Keratinocyte (primary cell): ENCODE data around the gene SRCIN1. TPM values are rescaled to one million over a fixed set of nuclear protein-coding genes. Genes with fewer than 3 reads are reported as not detected.
"Not testable (repeated sequence)": the region's sequence is repeated elsewhere in the genome, so short reads cannot be mapped to it uniquely, and the experiment has no call there.

Experiments
- DNase-seq: peaks from one replicate; pipeline ENCODE4 v3.0.0-alpha.2; 2011; ENCODE audit warnings: low read depth, missing footprints, low spot score
- FAIRE-seq: peaks from 2 replicates; lab custom pipeline; 2011; peaks lifted over from hg19 to GRCh38; lab: Jason Lieb, UNC
- H2AFZ ChIP-seq: 2 replicates; pipeline ENCODE4 v1.6.0; 2012; ENCODE audit warnings: low read length, control low read depth, inconsistent platforms; ENCODE audit not compliant: control insufficient read depth
- H3K27ac ChIP-seq: 2 replicates; pipeline ENCODE4 v1.5.1; 2011; ENCODE audit warnings: low read length; ENCODE audit not compliant: control insufficient read depth, insufficient read depth
- H3K27me3 ChIP-seq: 3 replicates; pipeline ENCODE4 v1.6.0; 2011; ENCODE audit warnings: low read length; ENCODE audit not compliant: control insufficient read depth, insufficient read depth; ENCODE audit errors: extremely low read depth
- H3K36me3 ChIP-seq, 2 experiments: 2 replicates in 1 of 2; 3 replicates in 1 of 2; pipeline ENCODE4 v1.5.1; 2011; ENCODE audit warnings: low read length in 2 of 2, mild to moderate bottlenecking in 1 of 2; ENCODE audit not compliant: control insufficient read depth in 2 of 2, insufficient read depth in 2 of 2; ENCODE audit errors: extremely low read depth in 1 of 2
- H3K4me1 ChIP-seq: 3 replicates; pipeline ENCODE4 v1.5.1; 2011; ENCODE audit warnings: low read length; ENCODE audit not compliant: control insufficient read depth, insufficient read depth; ENCODE audit errors: extremely low read depth
- H3K4me2 ChIP-seq: 3 replicates; pipeline ENCODE4 v1.6.0; 2011; ENCODE audit warnings: low read depth, low read length; ENCODE audit not compliant: control insufficient read depth, insufficient read depth; ENCODE audit errors: extremely low read depth
- H3K4me3 ChIP-seq, 3 experiments: fragments of 200-600 bp in 1 of 3; sonication (generic) in 1 of 3; 2 replicates in 2 of 3; 3 replicates in 1 of 3; pipeline ENCODE4 v1.5.1; 2011 to 2016; ENCODE audit warnings: low read length in 3 of 3, mild to moderate bottlenecking in 3 of 3, control low read depth in 2 of 3, inconsistent platforms in 1 of 3, low read depth in 1 of 3, mixed read lengths in 1 of 3, mixed run types in 1 of 3, moderate library complexity in 1 of 3; ENCODE audit not compliant: control insufficient read depth in 2 of 3, insufficient read depth in 2 of 3; ENCODE audit errors: extremely low read depth in 1 of 3
- H3K79me2 ChIP-seq: 2 replicates; pipeline ENCODE4 v1.6.0; 2012; ENCODE audit warnings: low read length; ENCODE audit not compliant: control insufficient read depth, insufficient read depth
- H3K9ac ChIP-seq: 3 replicates; pipeline ENCODE4 v1.6.0; 2011; ENCODE audit warnings: low read length; ENCODE audit not compliant: control insufficient read depth, insufficient read depth; ENCODE audit errors: extremely low read depth
- H3K9me1 ChIP-seq: 3 replicates; pipeline ENCODE4 v1.6.0; 2011; ENCODE audit warnings: low read length; ENCODE audit not compliant: control insufficient read depth, insufficient read depth; ENCODE audit errors: extremely low read depth
- H3K9me3 ChIP-seq: 2 replicates; pipeline ENCODE4 v1.5.1; 2012; ENCODE audit warnings: low read depth, low read length; ENCODE audit not compliant: control insufficient read depth
- H4K20me1 ChIP-seq: 3 replicates; pipeline ENCODE4 v1.6.0; 2011; ENCODE audit warnings: low read length; ENCODE audit not compliant: control insufficient read depth, insufficient read depth; ENCODE audit errors: extremely low read depth
- CTCF ChIP-seq, 3 experiments: IDR thresholded peaks in 1 of 3; conservative IDR thresholded peaks in 1 of 3; optimal IDR thresholded peaks in 1 of 3; 2 replicates in 2 of 3; 3 replicates in 1 of 3; pipeline versions ENCODE3 to v1.5.1; 2011; ENCODE audit warnings: low read length in 3 of 3, mild to moderate bottlenecking in 3 of 3, moderate library complexity in 2 of 3, control low read depth in 1 of 3, inconsistent platforms in 1 of 3; ENCODE audit not compliant: insufficient read depth in 2 of 3; ENCODE audit errors: extremely low read depth in 1 of 3
- EZH2 ChIP-seq: IDR thresholded peaks from one replicate; pipeline ENCODE4 v1.6.1; 2012; ENCODE audit warnings: inconsistent platforms, mild to moderate bottlenecking, low read length, moderate library complexity
- dilution Hi-C: fragments of 300-500 bp; cut with MboI; formaldehyde crosslinking; loops from one replicate; pipeline ENCODE4 v1.7.0; 2020; ENCODE audit warnings: low sequenced_read_pairs; ENCODE audit not compliant: extremely low pct_ligation_motif_present
- polyA plus RNA-seq, 5 experiments: library from polyadenylated mRNA; depleted of rRNA in 3 of 5; stranded (reverse) in 3 of 5; stranded (forward) in 1 of 5; unstranded in 1 of 5; fragments of >200 nt; gene quantifications; 1 replicate in 1 of 5; 2 replicates in 3 of 5; 3 replicates in 1 of 5; pipeline versions ENCODE4 v1.2.1 to v1.2.3, GENCODE V29; 2011 to 2012; ENCODE audit warnings: missing spikeins in 2 of 5, low read depth in 1 of 5, low replicate concordance in 1 of 5

SRCIN1 gene
- polyA plus RNA-seq, 1 donor (not counting 4 experiments of a cell fraction or from before 2014, with no cell fraction given): 0.37 TPM

- Histone ChIP-seq H3K9me3 (no peaks in the 10 kb centered on the region), H3K36me3 (no peaks in the 10 kb centered on the region), H3K4me3 (no peak overlapping the region), H3K27ac (no peak overlapping the region), H3K79me2 (no peaks in the 10 kb centered on the region), H4K20me1 (no peaks in the 10 kb centered on the region), H3K27me3 (peaks cover 16% of the 10 kb centered on the region), H3K9me1 (no peaks in the 10 kb centered on the region), H3K4me2 (no peak overlapping the region), H3K9ac (no peak overlapping the region), H3K4me1 (no peaks in the 10 kb centered on the region), H2AFZ (no peak overlapping the region)
- TF ChIP-seq CTCF (optimal IDR thresholded peaks at IDR 0.05 in 1 of 3, IDR thresholded peaks at IDR 0.05 in 1 of 3, conservative IDR thresholded peaks at IDR 0.05 in 1 of 3; ENCODE audit: extremely low read depth in 1 of 3, insufficient read depth in 2 of 3, low read length in 3 of 3) (no peak), EZH2 (no peak)
- FAIRE-seq (no peak), DNase-seq (no peak)
- dilution Hi-C loops: no loop called here
Measured at GRCh38 chr17:38653230-38653629, 47.5 kb upstream of the SRCIN1 start.

GRCh38 chr17:38650653-38651173 lies 45.0 kb upstream of the SRCIN1 start:
- H3K27ac ChIP-seq, H2AFZ ChIP-seq, FAIRE-seq, H3K9ac ChIP-seq, H3K4me1 ChIP-seq, H3K4me2 ChIP-seq, dilution Hi-C loops, DNase-seq, H3K9me1 ChIP-seq, H4K20me1 ChIP-seq, H3K9me3 ChIP-seq, H3K79me2 ChIP-seq, H3K36me3 ChIP-seq, H3K4me3 ChIP-seq: not testable (repeated sequence)
- H3K27me3 ChIP-seq: peaks cover 13% of the 10 kb centered on the region

- no peaks in the 10 kb centered on the region for H3K36me3 ChIP-seq
- no peak overlapping the region for H3K27ac ChIP-seq
- H3K9me1 ChIP-seq: no peaks in the 10 kb centered on the region
- no peak for TF ChIP-seq EZH2
- no peak for TF ChIP-seq CTCF (optimal IDR thresholded peaks at IDR 0.05 in 1 of 3, IDR thresholded peaks at IDR 0.05 in 1 of 3, conservative IDR thresholded peaks at IDR 0.05 in 1 of 3; ENCODE audit: extremely low read depth in 1 of 3, insufficient read depth in 2 of 3, low read length in 3 of 3)
- FAIRE-seq: no peak
- dilution Hi-C loops: no loop called here
- DNase-seq: no peak
- no peaks in the 10 kb centered on the region for H4K20me1 ChIP-seq
- H2AFZ ChIP-seq: no peak overlapping the region
- H3K4me2 ChIP-seq: no peak overlapping the region
- no peak overlapping the region for H3K4me3 ChIP-seq
- no peaks in the 10 kb centered on the region for H3K27me3 ChIP-seq
- no peaks in the 10 kb centered on the region for H3K9me3 ChIP-seq
- no peak overlapping the region for H3K9ac ChIP-seq
- no peaks in the 10 kb centered on the region for H3K79me2 ChIP-seq
- no peaks in the 10 kb centered on the region for H3K4me1 ChIP-seq
Measured at GRCh38 chr17:38637951-38638350, 32.2 kb upstream of the SRCIN1 start.
